Measurements from ENCODE around the gene OR6C3. TPM values are rescaled to one million over a fixed set of nuclear protein-coding genes. Genes with fewer than 3 reads are reported as not detected.
"Not testable (repeated sequence)": the region's sequence is repeated elsewhere in the genome, so short reads cannot be mapped to it uniquely, and the experiment has no call there.

OR6C3 gene
- total RNA-seq, result not detected in 2 replicates

DNA sequence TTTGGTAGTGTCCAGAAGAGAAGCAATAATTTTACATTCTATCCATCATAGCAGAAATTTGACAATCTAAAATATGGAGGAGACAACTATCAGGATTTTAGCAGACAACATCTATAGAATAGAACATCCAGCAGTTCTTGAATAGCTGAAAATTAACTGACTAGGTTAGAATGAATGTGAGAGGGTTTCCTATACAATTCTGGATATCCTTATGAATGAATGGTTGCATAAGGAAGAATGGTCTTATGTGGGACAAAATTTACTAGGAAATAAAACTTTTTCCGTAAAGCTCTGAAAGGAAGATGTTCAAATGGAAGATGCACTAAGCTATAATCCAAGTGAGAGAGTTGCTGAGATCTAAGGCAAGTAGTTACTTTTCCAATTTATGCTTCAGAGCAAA is at the start of gene OR6C3:
TSS of gene OR6C3 (plus strand) at position 301 of the 400 bp plus-strand sequence. CDS start 955 bp downstream, outside the sequence.
- no peak for DNase-seq (ENCODE audit: low read depth in 2 of 2)

- DNase-seq (ENCODE audit: low read depth in 2 of 2), result no peak
Observed at GRCh38 chr12:55280991-55281390, 49.6 kb upstream of the OR6C3 start.

- no peak for DNase-seq (ENCODE audit: low read depth in 2 of 2)
Observed at GRCh38 chr12:55289999-55290398, 40.5 kb upstream of the OR6C3 start.

DNA sequence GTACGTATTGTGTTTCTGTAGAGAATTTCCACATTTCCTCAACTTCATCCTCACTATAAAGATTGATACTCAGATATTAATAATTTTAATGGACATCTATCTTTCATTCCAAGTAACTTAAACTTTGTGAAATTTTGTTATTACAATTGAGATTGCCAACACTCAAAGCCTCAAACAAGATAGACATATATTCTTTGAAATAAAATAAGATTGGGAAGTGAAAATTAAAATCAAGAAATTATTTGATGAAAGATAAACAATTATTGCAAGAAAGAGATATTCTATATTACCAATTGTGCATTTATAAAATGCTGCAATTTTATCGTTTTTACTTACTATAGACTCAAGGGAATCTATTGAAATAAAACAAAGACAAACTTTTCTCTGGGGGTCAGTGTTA is 34.1 kb upstream of the OR6C3 start, which contains the start of gene OR6C6:
TSS of gene OR6C6 (minus strand) at position 101 of the 400 bp plus-strand sequence. CDS start 1,337 bp downstream, outside the sequence.
- no peak for DNase-seq (ENCODE audit: low read depth in 2 of 2)

- DNase-seq (ENCODE audit: low read depth in 2 of 2), result no peak
Observed at GRCh38 chr12:55314043-55314442, 16.5 kb upstream of the OR6C3 start, which contains the start of gene OR6C1. OR6C1 (plus strand) TSS chr12:55314343; CDS start chr12:55320600, 6,257 bp downstream.

DNA sequence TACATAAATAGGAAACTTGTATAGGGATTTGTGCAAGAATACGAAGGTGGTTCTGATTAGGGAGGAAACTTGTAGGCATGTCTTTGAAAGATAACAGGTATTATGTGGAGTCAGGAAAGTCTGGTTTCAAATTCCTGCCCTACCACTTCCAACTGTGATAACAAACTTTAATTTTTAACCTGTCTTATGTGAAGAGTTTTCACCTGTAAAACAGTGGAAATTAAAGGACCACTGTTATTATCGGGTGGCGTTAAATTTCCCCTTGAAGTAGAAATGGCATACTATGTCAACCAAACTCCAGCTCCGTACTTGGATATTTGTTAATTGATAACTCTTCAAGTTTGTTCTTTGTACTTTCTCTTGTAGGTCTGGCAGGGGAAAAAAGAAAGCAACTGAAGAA is 10.3 kb upstream of the OR6C3 start:
- DNase-seq (ENCODE audit: low read depth in 2 of 2), result no peak

GRCh38 chr12:55325801-55326200 is 4.7 kb upstream of the OR6C3 start:
- not testable (repeated sequence) for DNase-seq (ENCODE audit: low read depth in 2 of 2)

GRCh38 chr12:55336002-55336401 is 5.5 kb downstream of the OR6C3 start:
- no peak for DNase-seq (ENCODE audit: low read depth in 2 of 2)

DNA sequence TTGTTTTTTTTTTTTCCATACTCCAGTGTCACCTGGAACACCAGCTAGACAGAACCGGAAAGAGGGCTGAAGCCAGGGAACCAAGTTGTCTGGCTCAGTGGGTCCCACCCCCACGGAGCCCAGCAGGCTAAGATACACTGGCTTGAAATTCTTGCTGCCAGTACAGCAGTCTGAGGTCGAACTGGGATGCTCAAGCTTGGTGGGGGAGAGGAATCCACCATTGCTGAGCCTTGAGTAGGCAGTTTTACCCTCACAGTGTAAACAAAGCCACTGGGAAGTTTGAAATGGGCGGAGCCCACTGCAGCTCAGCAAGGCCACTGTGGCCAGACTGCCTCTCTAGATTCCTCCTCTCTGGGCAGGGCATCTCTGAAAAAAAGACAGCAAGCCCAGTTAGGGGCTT is 24.8 kb downstream of the OR6C3 start:
- DNase-seq (ENCODE audit: low read depth in 2 of 2), result not testable (repeated sequence)

- no peak for DNase-seq (ENCODE audit: low read depth in 2 of 2)
Observed at GRCh38 chr12:55362675-55363074, 32.1 kb downstream of the OR6C3 start, which contains the start of gene OR6C75. OR6C75 (plus strand) TSS chr12:55362975; CDS start chr12:55365111, 2,136 bp downstream.

DNA sequence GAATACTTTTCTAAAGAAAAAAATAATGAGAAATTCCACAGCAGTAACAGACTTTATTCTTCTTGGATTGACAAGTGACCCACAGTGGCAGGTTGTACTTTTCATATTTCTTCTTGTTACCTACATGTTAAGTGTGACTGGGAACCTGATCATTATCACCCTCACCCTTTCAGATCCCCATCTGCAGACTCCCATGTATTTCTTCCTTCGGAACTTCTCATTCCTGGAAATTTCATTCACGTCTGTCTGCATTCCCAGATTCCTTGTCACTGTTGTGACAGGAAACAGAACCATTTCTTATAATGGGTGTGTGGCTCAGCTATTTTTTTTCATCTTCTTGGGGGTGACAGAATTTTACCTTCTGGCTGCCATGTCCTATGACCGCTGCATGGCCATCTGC is 34.5 kb downstream of the OR6C3 start:
- DNase-seq (ENCODE audit: low read depth in 2 of 2), result no peak

DNA sequence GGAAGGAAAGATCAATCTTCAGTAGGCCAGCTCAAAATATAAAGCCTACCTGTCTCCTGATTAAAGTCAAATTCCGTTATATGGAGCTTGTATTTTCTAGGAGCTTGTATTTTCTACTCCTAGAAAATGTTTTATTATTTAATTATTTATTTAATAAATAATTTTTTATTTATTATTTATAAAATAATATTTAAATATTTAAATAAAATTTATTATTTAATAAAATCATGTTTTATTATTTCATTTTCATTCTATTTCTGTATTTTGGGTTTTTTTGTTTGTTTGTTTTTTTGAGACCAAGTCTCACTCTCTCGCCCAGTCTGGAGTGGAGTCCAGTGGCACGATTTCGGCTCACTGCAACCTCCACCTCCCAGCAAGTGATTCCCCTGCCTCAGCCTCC is 42.0 kb downstream of the OR6C3 start:
- DNase-seq (ENCODE audit: low read depth in 2 of 2), result no peak

Other genes with a start within 250 kb of the OR6C3 start
- gene OR9K2, start 204.3 kb upstream of the OR6C3 start, total RNA-seq, result not detected in 2 replicates
- gene OR10A7, start 109.7 kb upstream of the OR6C3 start, total RNA-seq, result not detected in 2 replicates
- gene OR6C74, start 86.1 kb upstream of the OR6C3 start, total RNA-seq, result not detected in 2 replicates
- gene OR6C6, start 34.2 kb upstream of the OR6C3 start, total RNA-seq, result not detected in 2 replicates
- not detected in 2 replicates for gene OR6C1, start 16.4 kb upstream of the OR6C3 start, total RNA-seq
- gene OR6C75, start 32.2 kb downstream of the OR6C3 start, total RNA-seq, result not detected in 2 replicates
- gene OR6C65, start 69.8 kb downstream of the OR6C3 start, total RNA-seq, result not detected in 2 replicates
- not detected in 2 replicates for gene OR6C76, start 95.5 kb downstream of the OR6C3 start, total RNA-seq
- not detected in 2 replicates for gene OR6C2, start 113.3 kb downstream of the OR6C3 start, total RNA-seq
- not detected in 2 replicates for gene OR6C70, start 139.4 kb downstream of the OR6C3 start, total RNA-seq
- gene OR6C68, start 161.6 kb downstream of the OR6C3 start, total RNA-seq, result not detected in 2 replicates
- gene OR6C4, start 218.9 kb downstream of the OR6C3 start, total RNA-seq, result not detected in 2 replicates
- not detected in 2 replicates for gene OR2AP1, start 241.7 kb downstream of the OR6C3 start, total RNA-seq

All from dermis microvascular lymphatic vessel endothelial cell (primary cell).